ENCODE measurements around the gene CBARP.

The CBARP gene

GRCh38 chr19:1275260-1275975 lies 37.6 kb upstream of the CBARP start, which contains the start of gene FAM174C:
TSS of gene FAM174C (plus strand) at chr19:1275530. CDS start at chr19:1275550, 20 bp downstream.
- DNase-seq (ENCODE audit: low read depth): peak; percentile 96

GRCh38 chr19:1274852-1275259 lies 37.1 kb upstream of the CBARP start:
- no peak for DNase-seq (ENCODE audit: low read depth)

DNA sequence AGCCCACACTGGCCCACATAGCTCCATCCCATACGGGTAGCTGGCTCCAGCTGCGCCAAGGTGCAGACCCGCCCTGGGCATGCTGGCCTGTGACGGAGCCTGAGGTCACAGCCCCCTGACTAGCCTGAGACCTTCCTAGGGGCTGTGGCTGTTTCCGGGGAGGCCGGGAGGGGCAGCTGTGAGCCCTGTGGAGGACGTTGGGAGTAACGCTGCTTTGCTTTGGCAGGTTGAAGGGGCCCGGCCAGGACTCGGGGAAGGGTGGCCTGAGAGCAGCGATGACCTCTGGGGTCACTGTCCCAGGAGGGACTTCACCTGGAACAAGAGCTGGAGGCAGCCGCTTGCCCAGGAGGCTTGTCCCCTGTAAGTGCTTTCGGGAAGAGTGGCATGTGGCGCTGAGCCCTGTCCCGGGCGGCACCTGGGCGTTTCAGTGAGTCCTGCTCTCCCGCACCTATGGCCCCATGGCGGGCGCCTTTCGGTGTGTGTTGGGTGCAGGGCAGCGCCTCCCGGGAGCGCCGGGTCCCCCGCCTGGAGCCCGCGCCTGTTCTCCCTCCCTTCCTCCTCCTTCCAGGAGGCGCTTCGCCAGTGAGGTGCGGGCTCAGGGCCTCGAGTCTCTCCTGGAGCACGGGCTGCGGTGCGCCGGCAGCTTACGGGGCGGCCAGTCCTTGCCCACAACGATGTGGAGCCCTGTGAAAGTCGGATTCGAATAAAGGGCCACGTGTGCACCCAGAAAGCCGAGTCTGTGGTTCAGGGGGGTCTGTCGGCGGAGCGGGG lies 36.5 kb upstream of the CBARP start:
- DNase-seq (ENCODE audit: low read depth): no peak

DNA sequence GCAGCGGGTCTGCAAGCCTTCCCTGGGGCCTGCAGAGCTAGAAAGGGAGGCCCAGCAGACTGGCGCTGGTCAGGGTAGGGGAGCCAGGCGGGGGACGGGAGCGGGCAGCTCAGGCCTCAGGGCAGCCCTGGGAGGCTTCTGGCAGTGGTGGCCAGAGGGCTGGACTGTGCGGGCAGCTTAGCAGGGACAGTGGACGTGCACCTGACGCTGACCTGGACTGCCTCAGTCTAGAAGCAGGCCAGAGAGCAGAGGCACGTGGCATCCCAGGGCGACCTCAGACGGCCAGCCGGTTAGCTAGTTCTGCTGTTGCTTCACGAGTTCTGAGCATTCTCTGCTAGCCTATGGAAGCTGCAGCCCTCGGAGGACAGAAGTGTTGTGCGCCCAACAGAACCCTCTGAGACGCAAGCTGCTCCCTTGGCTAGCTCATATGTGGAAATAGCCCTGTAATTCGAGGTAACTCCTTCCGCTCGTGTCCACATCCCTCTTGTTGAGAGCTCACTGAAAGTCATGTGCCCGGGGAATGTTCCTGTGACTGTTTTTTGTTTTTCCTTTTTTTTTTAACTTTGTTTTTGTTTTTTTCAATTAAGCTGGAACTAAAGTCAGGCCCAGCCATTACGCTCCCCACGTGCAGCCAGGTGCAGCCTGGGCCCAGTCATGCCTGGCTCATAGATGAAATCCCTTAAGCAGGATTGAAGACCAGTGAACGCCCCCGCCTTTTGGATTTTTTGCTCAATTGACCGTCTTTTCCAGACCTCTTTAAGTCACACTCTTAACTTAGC lies 35.6 kb upstream of the CBARP start:
- DNase-seq (ENCODE audit: low read depth): no peak

- DNase-seq (ENCODE audit: low read depth): no peak
Observed at GRCh38 chr19:1272423-1273262, 34.8 kb upstream of the CBARP start.

- DNase-seq (ENCODE audit: low read depth): no peak
Observed at GRCh38 chr19:1271528-1272422, 34.0 kb upstream of the CBARP start.

GRCh38 chr19:1270854-1271527 lies 33.2 kb upstream of the CBARP start:
- no peak for DNase-seq (ENCODE audit: low read depth)

GRCh38 chr19:1270213-1270853 lies 32.5 kb upstream of the CBARP start:
- DNase-seq (ENCODE audit: low read depth): no peak

DNA sequence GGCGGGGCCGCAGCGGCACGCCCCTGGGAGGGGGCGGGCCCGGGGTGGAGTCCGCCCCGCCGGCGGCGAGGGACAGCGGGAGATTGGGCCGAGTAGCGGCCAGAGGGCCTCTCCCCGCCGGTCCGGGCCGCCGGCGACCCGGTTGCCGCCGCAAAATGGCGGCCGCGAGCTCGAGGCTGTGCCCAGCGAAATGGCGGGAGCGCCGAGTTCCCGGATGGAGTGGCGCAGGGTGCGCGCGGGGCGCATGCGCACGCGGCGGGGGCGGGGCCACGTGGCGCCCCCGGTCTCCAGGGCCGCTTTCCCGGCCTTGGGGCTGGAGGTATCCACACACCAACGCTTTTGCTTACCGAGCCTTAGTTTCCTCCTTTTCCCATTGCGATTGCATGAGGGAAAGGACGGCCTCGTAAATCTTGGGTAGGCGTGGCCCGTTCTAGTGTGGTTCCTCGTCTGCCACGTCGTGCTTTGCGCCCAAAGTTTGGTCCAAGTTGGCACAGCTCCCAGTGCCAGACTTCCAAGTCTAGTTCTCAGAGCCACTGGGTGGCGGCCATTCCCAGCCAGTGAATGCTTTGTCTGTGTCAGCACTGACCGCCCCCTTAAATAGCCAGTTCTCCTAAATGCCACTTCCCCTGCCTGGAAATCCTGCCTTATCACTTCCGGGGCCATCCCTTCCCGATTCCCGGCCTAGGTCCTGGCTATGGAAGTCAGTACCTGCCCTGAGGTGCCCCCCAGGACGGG lies 31.8 kb upstream of the CBARP start:
- DNase-seq (ENCODE audit: low read depth): peak; percentile 92

- DNase-seq (ENCODE audit: low read depth): peak; percentile 99
Observed at GRCh38 chr19:1269065-1269477, 31.3 kb upstream of the CBARP start, which contains the start of gene CIRBP. TSS of gene CIRBP (plus strand) at chr19:1269332. CDS start at chr19:1270934, 1,602 bp downstream.

GRCh38 chr19:1268226-1269064 lies 30.6 kb upstream of the CBARP start:
- no peak for DNase-seq (ENCODE audit: low read depth)

GRCh38 chr19:1267477-1268225 lies 29.8 kb upstream of the CBARP start:
- DNase-seq (ENCODE audit: low read depth): no peak

- peak; percentile 41 for DNase-seq (ENCODE audit: low read depth)
Observed at GRCh38 chr19:1266916-1267476, 29.2 kb upstream of the CBARP start.

DNA sequence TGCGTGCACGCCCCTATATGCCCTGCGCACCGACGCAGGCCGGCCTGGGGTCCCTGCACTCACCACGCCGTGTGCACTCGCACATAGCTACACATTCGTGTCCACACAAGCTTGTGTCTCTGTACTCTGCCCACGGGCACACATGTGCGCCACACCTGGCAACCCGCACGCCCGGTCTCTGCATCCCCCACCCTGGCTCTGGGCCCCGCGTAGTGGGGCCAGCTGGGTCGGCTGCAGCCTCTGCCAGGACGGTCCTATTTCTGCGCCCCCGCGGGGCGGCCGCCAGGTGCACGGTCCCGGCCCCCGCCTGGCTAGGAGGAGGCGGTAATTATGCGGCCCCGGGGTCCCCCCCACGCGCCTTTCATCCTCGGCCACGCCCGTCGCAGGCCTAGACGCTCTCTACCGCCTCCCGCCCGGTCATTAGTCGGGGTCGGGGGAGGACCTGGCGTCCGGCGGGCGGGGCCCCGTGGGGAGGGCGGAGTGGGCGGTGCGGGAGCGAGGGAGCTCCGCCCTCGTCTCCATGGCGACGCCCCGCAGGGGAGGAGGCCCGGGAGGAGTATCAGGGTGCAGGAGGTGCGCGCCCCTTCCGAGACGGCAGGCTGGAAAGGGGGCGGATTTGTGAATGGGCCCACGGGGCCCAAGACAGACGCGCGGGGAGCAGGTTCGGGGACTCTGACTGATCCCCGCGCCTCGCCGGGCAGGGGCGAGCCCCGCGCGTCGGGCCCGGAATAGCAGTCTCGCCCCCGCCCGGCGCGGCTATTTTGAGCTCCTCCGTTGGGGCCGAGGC lies 28.5 kb upstream of the CBARP start:
- peak; percentile 87 for DNase-seq (ENCODE audit: low read depth)

- peak; percentile 95 for DNase-seq (ENCODE audit: low read depth)
Observed at GRCh38 chr19:1265615-1266128, 27.9 kb upstream of the CBARP start.
